Osteocyte (in vitro differentiated cells): Measurements from ENCODE around the gene CXorf65. TPM values are rescaled to one million over a fixed set of nuclear protein-coding genes. Genes with fewer than 3 reads are reported as not detected.

Experiments used
- DNase-seq: peaks from one replicate; pipeline ENCODE4 v3.0.0; 2021; ENCODE audit warnings: mixed read lengths; ENCODE audit not compliant: unreplicated experiment; ENCODE audit errors: extremely low spot score
- H3K27ac Mint-ChIP-seq: one replicate; pipeline ENCODE4 v1.8.0; 2021; ENCODE audit warnings: mild to moderate bottlenecking, mixed read lengths; ENCODE audit not compliant: unreplicated experiment
- H3K27me3 Mint-ChIP-seq: one replicate; pipeline ENCODE4 v1.8.0; 2021; ENCODE audit warnings: mixed read lengths; ENCODE audit not compliant: unreplicated experiment
- H3K36me3 Mint-ChIP-seq: one replicate; pipeline ENCODE4 v1.8.0; 2021; ENCODE audit warnings: mixed read lengths; ENCODE audit not compliant: unreplicated experiment
- H3K4me1 Mint-ChIP-seq: one replicate; pipeline ENCODE4 v1.8.0; 2021; ENCODE audit warnings: mixed read lengths; ENCODE audit not compliant: unreplicated experiment
- H3K4me3 Mint-ChIP-seq: one replicate; pipeline ENCODE4 v1.8.0; 2021; ENCODE audit warnings: mild to moderate bottlenecking, moderate library complexity, mixed read lengths; ENCODE audit not compliant: unreplicated experiment
- H3K9me3 Mint-ChIP-seq: one replicate; pipeline ENCODE4 v1.8.0; 2021; ENCODE audit warnings: mixed read lengths; ENCODE audit not compliant: unreplicated experiment
- CTCF ChIP-seq: fragments of 200-600 bp; sonication (generic); IDR thresholded peaks from 2 replicates; pipeline ENCODE4 v1.5.0; 2021; ENCODE audit warnings: antibody characterized with exemption, mild to moderate bottlenecking, moderate library complexity
- total RNA-seq: library from RNA; stranded (reverse); gene quantifications from 2 replicates; pipeline ENCODE4 v1.2.1, GENCODE V29; 2021

Gene CXorf65
- total RNA-seq, 1 donor from 2014 or later, result not detected

GRCh38 chrX:71147496-71148277 lies 41.1 kb upstream of the CXorf65 start:
- no peak for TF ChIP-seq CTCF
- Mint-ChIP-seq H3K9me3 (peaks cover 4% of the 10 kb centered on the region), H3K27ac (no peak overlapping the region), H3K36me3 (no peaks in the 10 kb centered on the region), H3K27me3 (no peaks in the 10 kb centered on the region), H3K4me3 (no peak overlapping the region), H3K4me1 (peaks cover 15% of the 10 kb centered on the region)
- no peak for DNase-seq

- Mint-ChIP-seq H3K9me3 (no peaks in the 10 kb centered on the region), H3K4me1 (peaks cover 15% of the 10 kb centered on the region), H3K27me3 (no peaks in the 10 kb centered on the region), H3K4me3 (peak within 1 kb of the TSS; percentile 52), H3K27ac (no peak within 1 kb of the TSS), H3K36me3 (no peaks in the 10 kb centered on the region)
- no peak for TF ChIP-seq CTCF
- DNase-seq, result no peak
These were observed 38.1 kb upstream of the CXorf65 start, which contains the start of gene NLGN3 for GRCh38 chrX:71144651-71145050. Gene NLGN3 (plus strand): TSS chrX:71144841. CDS start chrX:71147750, 2,909 bp downstream.

DNA sequence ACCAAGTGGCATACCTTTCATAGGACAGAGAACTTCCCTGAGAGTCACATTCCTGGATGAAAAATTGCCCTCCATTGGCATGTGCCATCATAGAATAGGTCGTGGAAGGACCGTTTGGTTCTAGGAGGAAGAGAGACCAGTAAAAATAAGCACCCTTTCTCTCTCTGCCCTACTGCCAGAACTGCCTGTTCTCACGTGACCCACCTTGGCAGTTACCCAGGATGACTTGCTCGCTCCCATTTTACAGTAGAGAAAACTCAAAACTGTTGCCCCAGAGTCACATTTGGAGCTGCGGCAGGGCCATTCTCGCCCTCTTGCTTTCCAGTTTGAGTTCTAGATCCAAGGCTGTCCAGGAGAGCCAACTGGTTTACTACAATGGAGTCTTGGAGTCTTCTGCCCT lies 37.0 kb upstream of the CXorf65 start:
- H3K4me3 Mint-ChIP-seq, result no peak overlapping the region
- H3K4me1 Mint-ChIP-seq, result peaks cover 15% of the 10 kb centered on the region
- no peaks in the 10 kb centered on the region for H3K9me3 Mint-ChIP-seq
- no peak overlapping the region for H3K27ac Mint-ChIP-seq
- no peak for TF ChIP-seq CTCF
- peaks cover 4% of the 10 kb centered on the region for H3K36me3 Mint-ChIP-seq
- no peak for DNase-seq
- no peaks in the 10 kb centered on the region for H3K27me3 Mint-ChIP-seq

DNA sequence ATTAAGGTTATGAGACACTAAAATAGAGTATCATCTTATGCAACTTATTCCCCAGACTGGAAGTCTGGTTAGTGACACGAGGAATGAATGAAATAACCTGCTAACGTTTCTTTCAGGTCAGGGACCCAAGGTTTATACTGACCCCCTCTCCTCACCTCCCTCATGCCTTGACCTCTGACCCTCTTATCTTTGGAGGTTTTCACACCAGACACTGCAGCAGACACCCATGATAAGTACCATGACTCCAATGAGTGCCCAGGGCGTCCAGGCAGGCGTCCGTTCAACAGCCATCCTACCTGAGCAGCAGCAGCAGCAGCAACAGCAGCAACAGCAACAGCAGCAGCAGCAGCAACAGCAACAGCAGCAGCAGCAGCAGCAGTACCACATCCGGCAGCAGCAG lies 33.9 kb upstream of the CXorf65 start:
- no peak for DNase-seq
- no peak overlapping the region for H3K27ac Mint-ChIP-seq
- peaks cover 6% of the 10 kb centered on the region for H3K4me1 Mint-ChIP-seq
- no peak overlapping the region for H3K4me3 Mint-ChIP-seq
- peaks cover 11% of the 10 kb centered on the region for H3K36me3 Mint-ChIP-seq
- no peaks in the 10 kb centered on the region for H3K27me3 Mint-ChIP-seq
- H3K9me3 Mint-ChIP-seq, result no peaks in the 10 kb centered on the region
- no peak for TF ChIP-seq CTCF

DNA sequence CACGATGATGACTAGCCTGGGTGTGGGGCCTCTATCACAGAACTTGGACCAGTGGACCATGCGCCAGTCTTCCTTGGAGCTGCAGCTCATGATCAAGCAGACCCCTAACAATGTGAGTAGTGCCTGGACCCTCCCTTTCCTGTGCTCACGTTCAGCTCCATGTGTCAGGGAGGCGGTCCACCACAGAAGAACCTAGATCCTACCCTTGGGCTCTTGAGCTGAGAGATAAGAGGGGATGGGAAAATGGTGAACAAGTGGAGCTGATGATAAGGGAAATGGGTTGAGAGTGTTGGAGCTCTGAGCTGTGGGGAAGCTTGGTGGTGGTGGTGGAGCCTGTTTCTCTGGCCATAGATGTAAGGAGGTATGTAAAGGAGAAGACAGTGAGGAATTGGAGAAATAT lies 25.0 kb upstream of the CXorf65 start:
- Mint-ChIP-seq H3K4me3 (no peak overlapping the region), H3K27me3 (no peaks in the 10 kb centered on the region), H3K27ac (no peak overlapping the region), H3K4me1 (peaks cover 3% of the 10 kb centered on the region), H3K9me3 (no peaks in the 10 kb centered on the region), H3K36me3 (peaks cover 24% of the 10 kb centered on the region)
- no peak for DNase-seq
- no peak for TF ChIP-seq CTCF
